Kidney capillary endothelial cell (primary cell): ENCODE data around the gene CH25H.

Source experiments
- DNase-seq: peaks from one replicate; pipeline ENCODE4 v3.0.0-alpha.2; 2018; ENCODE audit warnings: low spot score

Gene CH25H

DNA sequence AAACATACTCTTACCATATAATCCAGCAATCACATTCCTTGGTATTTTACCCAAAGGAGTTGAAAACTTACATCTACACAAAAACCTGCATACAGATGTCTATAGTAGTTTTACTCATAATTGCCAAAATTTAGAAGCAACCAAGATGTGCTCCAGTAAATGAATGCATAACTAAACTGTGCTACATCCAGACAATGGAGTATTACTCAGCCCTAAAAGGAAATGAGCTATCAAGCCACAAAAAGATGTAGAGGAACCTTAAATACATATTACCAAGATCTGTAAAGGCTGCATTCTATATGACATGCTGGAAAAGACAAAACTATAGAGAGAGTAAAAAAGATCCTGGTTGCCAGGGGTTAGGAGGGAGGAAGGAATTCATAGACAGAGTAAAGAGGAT, 21.8 kb upstream of the CH25H start:
- DNase-seq: no peak

DNA sequence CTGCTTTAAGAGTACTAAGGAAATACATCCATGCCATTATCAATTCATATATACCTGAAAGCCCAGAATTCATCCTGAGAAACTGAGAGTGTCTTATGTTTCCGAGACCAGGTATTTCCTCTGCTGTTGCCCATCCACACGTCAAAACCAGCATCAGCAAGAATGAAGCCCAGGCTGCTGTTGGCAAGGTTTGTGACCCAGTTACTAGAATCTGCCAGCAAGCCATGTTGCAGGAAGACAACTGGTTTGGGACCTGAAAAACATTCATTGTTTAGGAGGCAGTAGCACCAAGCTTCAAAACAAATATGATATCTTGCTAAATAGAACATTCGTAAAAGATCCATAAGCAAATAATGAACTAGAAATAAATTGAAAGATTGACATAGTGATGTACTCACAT, 21.0 kb upstream of the CH25H start:
- DNase-seq: no peak

DNA sequence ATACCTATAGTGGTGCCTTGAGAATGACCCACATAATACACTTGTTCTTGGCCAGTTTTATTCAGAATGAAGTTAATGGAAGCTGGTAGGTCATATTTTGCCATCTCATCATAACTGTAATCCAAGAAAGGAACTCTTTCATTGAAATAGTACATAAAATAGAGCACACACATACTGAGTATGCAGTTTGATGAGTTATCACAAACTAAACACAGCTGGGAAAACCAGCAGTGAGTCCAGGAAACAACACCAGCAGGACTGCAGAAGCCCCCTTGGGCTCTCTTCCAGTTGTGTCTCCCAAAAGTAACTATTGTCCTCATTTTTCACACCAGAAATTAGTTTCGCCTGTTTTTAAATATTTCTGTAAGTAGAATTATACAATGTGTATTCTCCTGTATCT, 19.8 kb upstream of the CH25H start:
- no peak for DNase-seq

GRCh38 chr10:89224739-89225443, 17.8 kb upstream of the CH25H start:
- DNase-seq: peak; percentile 33

GRCh38 chr10:89221919-89222318, 14.8 kb upstream of the CH25H start:
- no peak for DNase-seq

DNA sequence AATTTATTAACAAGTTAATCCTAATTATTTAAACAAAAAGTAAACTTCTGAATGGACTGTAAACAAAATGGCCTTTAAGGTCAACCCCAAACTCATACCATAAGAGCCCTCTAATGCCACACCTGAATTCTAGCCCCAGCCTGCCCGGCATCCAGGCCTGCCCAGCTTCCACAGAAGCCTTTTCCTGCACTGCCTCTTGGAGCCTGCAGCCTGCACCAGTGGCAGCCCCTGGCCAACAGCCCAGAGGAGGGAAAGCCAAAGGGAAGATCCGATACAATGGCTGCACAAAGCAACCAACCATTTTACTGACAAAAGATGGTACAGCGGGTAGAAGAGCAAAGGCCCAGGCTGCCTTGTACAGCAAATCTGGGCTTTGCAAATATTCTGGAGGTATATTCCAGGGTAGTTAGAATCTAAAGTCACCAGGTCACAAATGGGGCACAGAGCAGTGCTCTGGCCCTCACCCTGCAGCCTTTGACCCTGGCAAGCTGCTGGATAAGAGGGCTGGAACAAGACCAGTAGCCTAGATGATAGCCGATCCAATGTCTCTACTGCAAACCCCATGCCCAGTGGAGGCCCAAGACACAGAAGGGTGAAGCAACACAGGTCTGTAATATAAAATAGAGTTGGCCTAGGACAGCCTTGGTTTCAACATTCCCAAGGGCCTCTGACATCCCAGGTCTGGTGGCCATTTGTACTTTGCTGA, 12.5 kb upstream of the CH25H start:
- DNase-seq: no peak

GRCh38 chr10:89217057-89217990, 10.2 kb upstream of the CH25H start:
- peak; percentile 68 for DNase-seq

GRCh38 chr10:89216056-89216455, 8.9 kb upstream of the CH25H start:
- DNase-seq: no peak

DNA sequence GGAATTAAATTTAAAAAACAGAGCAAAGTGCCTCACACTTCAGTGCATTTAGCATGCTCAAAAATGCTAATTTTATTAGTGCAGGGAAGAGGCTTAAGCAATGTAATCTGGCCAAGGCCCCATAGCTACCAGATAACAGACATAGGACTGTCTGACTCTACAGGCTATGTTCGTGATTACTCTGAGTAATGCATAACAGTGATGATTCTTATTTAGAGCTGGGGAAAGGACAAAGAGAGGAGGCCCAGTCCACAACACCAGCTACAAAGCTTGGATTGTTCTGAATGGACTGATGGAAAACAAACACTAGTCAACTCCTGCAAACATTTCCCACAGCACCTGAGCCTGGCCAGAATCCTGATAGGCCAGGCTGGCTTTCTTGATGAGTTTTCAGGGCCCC, 8.4 kb upstream of the CH25H start:
- no peak for DNase-seq

DNA sequence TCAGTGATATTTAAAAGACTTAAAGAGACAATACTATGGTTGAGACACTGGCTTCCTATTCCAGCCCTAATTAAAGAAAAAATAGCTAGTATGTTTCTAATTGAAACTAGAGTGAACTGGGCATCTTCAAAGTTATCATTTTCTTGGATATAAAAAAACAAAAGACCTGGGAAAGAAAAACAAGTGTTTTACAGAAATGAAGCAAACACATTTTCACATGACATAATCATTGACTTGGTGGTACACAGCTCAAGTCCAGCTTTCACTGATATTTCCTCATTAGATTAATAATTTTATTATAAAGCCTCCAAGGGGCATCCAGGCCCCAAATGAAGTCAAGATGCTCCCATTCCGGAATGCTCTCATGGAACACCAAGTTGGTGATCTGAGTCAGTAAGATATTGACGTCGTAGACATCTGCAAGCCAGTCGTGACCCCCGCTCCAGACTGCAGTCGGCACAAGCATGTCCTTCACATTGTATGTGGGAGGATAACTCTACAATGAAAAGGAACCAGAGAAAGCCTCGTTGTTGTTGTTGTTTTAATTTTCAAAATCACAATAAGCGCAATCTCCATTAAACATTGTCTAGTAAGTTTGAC, 7.5 kb upstream of the CH25H start:
- DNase-seq: no peak

- DNase-seq: peak; percentile 38
These were observed 6.2 kb upstream of the CH25H start for GRCh38 chr10:89213191-89213808.

- no peak for DNase-seq
These were observed 3.8 kb upstream of the CH25H start for GRCh38 chr10:89210794-89211425.

GRCh38 chr10:89209718-89210117, 2.6 kb upstream of the CH25H start:
- DNase-seq: no peak

DNA sequence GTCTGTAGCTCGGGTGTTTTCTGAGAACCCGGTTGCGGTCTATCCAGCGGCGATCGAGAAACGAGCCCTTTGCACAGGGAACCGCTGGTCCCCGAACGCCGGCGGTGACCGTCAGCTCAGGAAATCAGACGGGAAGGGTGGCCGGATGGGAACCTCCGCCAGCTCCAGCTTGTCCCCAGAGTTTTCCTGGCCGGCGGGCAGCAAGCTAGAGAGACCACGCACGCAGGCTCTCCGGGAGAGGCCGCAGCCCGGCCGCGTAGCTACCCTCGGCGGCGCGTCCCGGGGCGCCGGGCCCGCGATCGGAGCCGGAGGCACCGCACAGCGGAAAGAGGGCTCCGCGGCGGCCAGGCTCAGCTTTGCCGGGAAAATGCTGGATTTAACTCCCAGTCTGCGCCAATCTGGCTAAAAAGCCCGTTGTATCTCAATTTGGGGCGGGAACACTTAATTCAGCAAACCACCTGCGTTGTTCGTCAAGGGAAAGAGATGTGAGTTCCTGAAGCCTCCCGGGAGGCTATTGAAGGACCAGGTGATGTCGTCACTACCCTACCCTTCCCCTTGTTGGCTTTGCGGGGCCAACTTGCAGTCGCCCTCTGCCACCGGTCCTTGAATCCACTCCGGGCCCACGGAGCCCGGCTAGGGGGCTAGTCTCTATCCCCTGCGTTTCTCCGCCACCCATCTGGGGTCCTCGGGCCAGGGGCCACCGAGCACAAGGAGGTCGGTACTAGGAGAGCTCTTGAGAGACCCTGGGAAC, 859 bp upstream of the CH25H start:
- DNase-seq: peak; percentile 36

DNA sequence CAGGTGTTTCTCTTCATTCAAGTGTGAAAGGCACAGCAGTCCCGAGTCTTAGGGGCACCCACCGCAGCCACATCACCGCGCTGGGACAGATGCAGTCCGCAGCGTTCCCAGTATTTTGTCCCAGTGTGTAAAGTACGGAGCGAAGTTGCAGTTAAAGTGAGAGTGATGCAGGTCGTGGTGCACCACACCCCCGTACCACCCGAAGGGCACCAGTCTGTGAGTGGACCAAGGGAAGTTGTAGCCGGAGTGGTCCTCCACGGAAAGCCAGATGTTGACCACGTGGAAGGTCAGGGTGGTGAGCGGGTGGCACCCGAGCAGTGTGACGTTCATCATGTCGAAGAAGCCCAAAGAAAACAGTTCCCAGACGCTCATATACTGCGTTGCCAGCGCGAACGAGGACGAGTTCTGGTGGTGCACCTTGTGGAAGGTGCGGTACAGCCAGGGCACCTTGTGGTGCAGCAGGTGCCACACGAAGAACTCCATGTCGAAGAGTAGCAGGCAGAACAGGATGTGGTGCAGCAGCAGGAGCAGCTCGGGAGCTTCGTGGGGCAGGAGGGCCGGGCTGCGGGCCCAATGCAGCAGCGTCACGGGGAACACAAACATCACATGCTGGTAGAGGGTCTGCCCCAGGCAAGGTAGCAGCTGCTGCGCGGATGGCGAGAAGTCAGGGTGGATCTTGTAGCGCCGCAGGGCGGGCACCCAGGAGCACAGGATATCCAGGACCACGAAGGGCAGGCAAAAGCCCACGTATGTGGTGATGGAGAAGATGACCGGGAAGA, 526 bp downstream of the CH25H start:
- DNase-seq: no peak

- DNase-seq: no peak
These were observed 2.4 kb downstream of the CH25H start for GRCh38 chr10:89204621-89205185.

DNA sequence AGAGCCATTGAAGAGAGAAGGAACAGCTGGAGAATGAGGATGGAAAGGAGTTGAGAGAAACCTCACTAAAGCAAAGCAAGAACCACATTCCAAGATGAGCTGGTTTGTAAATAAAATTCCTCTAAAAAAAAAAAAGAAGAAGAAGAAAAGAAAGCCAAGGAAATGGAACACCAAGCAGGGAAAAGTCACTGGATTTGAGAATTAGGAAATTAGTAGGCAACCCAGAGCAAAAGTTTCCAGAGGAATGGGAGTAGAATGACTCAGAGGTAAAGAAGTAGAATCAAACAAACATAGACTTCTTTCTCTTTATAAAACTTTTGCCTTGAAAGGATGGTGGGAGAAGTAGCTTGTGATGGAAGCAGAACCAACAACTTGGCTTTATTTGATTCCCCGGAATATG, 3.9 kb downstream of the CH25H start:
- DNase-seq: no peak

DNA sequence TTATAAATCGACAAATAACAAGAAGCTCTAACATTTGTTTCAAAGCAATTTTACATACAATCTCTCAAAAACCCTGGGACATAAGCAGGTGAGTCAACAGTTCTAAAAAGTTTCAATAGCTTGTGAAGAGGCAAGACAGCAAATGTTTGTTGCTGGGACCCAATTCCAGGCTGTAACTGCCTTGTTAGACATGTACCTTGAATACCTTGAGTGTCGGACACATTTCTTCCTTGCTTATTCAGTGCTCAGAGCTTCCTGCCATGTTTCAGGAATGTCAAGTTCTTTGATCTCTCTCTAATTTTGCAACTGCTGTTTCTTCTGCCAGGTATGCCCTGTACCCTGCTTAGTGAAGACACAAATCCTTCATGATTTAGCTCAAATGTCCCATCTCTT, 5.1 kb downstream of the CH25H start:
- no peak for DNase-seq

DNA sequence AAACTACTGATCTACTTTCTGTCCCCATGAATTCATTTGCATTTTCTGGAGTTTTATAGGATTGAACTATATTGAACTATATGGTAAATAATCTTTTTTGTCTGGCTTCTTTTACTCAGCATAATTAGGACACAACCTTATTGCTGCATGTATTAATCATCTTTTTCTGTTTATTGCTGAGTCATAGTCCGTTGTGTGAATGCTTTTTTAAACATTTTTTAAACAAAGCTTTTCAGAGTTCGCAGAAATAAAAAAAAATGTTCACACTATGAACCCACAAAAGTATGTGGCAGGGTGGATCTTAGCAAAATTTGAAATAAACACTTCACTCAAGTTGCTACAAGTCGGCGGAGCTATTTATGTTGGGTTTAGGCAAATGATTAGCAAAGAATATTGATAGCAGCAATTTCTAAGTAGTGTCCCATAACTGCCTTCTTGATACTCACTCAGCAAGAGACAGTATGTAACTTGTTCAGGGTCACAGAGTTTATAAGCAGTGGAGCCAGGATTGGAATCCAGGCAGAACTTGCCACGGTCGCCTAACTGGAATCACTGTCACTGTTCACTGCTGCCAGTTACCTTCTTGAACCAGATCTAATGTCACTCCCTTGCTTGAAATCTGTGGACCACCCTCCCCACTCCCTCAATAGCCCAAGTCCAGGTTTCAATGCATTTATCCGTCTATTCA, 5.6 kb downstream of the CH25H start:
- DNase-seq: no peak
